Measurements from ENCODE around the gene NAXD. TPM values are rescaled to one million over a fixed set of nuclear protein-coding genes. Genes with fewer than 3 reads are reported as not detected.
"Not testable (repeated sequence)": the region's sequence is repeated elsewhere in the genome, so short reads cannot be mapped to it uniquely, and the experiment has no call there.

Gene NAXD
- total RNA-seq, 2 donors from 2014 or later, result 23.4 to 27.5 TPM

DNA sequence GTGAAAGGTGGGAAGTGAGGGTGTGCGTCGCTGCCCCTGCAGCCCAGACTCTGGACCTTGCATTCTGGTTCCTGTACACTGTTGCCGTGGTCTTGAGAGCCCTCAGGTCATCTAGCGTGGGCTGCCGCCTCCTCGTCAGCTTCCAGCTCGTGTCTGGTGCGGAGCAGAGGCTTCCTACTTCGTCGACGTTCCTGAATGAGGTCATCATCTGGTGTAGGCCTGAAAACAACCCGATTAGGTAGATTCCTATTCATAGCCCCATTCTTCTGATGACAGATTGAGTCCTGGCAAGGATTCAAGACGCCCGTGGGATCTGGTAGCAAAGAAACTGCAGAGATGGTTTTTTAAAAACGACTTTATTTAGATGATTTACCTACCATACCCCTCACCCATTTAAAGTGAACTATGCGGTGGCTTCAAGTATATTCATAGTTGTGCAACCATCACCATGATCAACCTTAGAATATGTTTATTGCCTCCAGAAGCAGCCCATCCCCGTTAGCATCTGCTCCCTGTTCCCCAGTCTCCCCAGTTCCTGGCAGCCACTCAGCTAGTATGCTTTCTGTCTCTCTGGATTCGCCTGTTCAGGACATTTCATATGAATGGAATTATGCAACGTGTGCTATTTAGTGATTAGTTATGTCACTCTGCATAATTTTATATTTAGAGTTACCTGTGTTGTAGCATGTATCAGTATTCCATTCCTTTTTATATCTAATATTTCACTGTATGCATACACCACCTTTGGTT lies 13.8 kb downstream of the NAXD start:
- intact Hi-C loops (cut with DNase I), result no loop called here
- Histone ChIP-seq H3K9me3 (no peaks in the 10 kb centered on the region), H3K27me3 (no peaks in the 10 kb centered on the region), H3K4me3 (no peak overlapping the region), H3K4me1 (peaks cover 7% of the 10 kb centered on the region), H3K36me3 (replicated peaks in 1 of 2; ENCODE audit: insufficient read depth in 1 of 2, low read depth in 2 of 2) (peaks cover 0 to 5% of the 10 kb centered on the region in 2 donors), H3K27ac (peak overlapping the region in 1 of 4 donors; percentile 24)
- TF ChIP-seq, protein P1, sequence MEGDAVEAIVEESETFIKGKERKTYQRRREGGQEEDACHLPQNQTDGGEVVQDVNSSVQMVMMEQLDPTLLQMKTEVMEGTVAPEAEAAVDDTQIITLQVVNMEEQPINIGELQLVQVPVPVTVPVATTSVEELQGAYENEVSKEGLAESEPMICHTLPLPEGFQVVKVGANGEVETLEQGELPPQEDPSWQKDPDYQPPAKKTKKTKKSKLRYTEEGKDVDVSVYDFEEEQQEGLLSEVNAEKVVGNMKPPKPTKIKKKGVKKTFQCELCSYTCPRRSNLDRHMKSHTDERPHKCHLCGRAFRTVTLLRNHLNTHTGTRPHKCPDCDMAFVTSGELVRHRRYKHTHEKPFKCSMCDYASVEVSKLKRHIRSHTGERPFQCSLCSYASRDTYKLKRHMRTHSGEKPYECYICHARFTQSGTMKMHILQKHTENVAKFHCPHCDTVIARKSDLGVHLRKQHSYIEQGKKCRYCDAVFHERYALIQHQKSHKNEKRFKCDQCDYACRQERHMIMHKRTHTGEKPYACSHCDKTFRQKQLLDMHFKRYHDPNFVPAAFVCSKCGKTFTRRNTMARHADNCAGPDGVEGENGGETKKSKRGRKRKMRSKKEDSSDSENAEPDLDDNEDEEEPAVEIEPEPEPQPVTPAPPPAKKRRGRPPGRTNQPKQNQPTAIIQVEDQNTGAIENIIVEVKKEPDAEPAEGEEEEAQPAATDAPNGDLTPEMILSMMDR (IDR thresholded peaks at IDR 0.05), result no peak
- TF ChIP-seq POLR2A (IDR thresholded peaks at IDR 0.05), result no peak
- peak in 1 of 4 donors; percentile 24 for DNase-seq
- WGBS, 2 donors, result 74 to 83% methylated on average over 19 of the region's 19 CpGs
- no peak for ATAC-seq

DNA sequence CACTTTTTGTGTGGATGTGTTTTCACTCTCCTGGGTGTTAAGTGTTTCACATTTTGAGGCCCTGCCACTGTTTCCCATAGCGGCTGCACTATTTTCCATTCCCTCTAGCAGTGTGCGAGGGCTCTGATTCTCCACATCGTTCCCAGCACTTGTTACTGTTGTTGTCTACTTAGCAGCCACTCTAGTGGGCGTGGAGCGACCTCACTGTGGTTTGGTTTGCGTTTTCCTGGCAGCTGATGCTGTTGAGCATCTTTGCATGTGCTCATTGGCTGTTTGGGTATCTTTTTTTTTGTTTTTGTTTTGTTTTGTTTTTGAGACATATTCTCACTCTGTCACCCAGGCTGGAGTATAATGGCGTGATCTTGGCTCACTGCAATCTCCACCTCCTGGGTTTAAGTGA lies 14.4 kb downstream of the NAXD start:
- Histone ChIP-seq H3K27ac (no peak overlapping the region), H3K36me3 (replicated peaks in 1 of 2; ENCODE audit: insufficient read depth in 1 of 2, low read depth in 2 of 2) (peaks cover 0 to 8% of the 10 kb centered on the region in 2 donors), H3K27me3 (no peaks in the 10 kb centered on the region), H3K9me3 (no peaks in the 10 kb centered on the region), H3K4me3 (no peak overlapping the region), H3K4me1 (peaks cover 7% of the 10 kb centered on the region)
- peak in 1 of 4 donors; percentile 5 for DNase-seq
- WGBS, 2 donors, result 87 to 94% methylated on average over 7 of the region's 7 CpGs
- intact Hi-C loops (cut with DNase I), result no loop called here
- no peak for ATAC-seq
- TF ChIP-seq, protein P1 (IDR thresholded peaks at IDR 0.05), result no peak
- TF ChIP-seq POLR2A (IDR thresholded peaks at IDR 0.05), result no peak

DNA sequence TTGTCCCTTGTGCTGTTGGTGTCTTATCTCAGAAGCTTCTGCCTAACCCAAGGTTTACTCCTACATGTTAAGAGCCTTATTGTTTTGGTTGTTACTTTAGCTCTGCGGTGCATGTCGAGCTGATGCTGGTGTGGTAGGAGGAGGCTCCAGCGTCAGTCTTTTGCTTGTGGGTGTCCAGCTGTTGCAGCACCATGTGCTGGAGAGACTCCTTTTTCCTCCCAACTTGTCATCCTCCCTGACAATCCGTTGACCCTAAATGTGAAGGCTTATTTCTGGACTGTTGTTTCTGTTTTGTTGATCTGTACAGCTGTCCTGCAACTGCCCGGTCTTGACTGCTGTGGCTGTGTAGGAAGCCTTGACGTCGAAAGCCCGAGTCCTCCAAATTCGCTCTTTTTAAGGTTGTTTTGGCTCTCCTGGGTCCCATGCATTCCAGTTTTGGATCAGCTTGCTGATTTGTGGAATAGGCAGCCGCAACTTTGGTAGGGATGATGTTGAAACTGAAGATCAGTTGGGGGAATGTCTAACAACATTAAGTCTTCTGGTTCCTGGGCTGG lies 15.3 kb downstream of the NAXD start:
- Histone ChIP-seq H3K4me1 (peaks cover 4% of the 10 kb centered on the region), H3K4me3 (no peak overlapping the region), H3K9me3 (no peaks in the 10 kb centered on the region), H3K36me3 (replicated peaks in 1 of 2; ENCODE audit: insufficient read depth in 1 of 2, low read depth in 2 of 2) (peaks cover 6 to 17% of the 10 kb centered on the region in 2 donors), H3K27me3 (no peaks in the 10 kb centered on the region), H3K27ac (no peak overlapping the region)
- no peak for DNase-seq
- WGBS, 2 donors, result 80 to 87% methylated on average over 10 of the region's 10 CpGs
- intact Hi-C loops (cut with DNase I), result no loop called here
- TF ChIP-seq POLR2A (IDR thresholded peaks at IDR 0.05), result no peak
- TF ChIP-seq, protein P1 (IDR thresholded peaks at IDR 0.05), result no peak
- ATAC-seq, result peak; percentile 19

DNA sequence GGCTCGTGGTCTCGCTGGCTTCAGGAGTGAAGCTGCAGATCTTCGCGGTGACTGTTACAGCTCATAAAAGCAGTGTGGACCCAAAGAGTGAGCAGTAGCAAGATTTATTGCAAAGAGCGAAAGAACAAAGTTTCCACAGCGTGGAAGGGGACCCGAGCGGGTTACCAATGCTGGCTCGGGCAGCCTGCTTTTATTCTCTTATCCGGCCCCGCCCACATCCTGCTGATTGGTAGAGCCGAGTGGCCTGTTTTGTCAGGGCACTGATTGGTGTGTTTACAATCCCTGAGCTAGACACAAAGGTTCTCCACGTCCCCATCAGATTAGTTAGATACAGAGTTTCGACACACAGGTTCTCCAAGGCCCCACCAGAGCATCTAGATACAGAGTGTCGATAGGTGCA lies 16.9 kb downstream of the NAXD start:
- H3K27ac ChIP-seq; H3K4me3 ChIP-seq; H3K27me3 ChIP-seq; H3K4me1 ChIP-seq; ATAC-seq; intact Hi-C loops (cut with DNase I); H3K9me3 ChIP-seq; DNase-seq: not testable (repeated sequence)
- WGBS, 2 donors, result 85 to 97% methylated on average over 12 to 15 of the region's 15 CpGs
- H3K36me3 ChIP-seq (replicated peaks in 1 of 2; ENCODE audit: insufficient read depth in 1 of 2, low read depth in 2 of 2), result peaks cover 9 to 33% of the 10 kb centered on the region in 2 donors

DNA sequence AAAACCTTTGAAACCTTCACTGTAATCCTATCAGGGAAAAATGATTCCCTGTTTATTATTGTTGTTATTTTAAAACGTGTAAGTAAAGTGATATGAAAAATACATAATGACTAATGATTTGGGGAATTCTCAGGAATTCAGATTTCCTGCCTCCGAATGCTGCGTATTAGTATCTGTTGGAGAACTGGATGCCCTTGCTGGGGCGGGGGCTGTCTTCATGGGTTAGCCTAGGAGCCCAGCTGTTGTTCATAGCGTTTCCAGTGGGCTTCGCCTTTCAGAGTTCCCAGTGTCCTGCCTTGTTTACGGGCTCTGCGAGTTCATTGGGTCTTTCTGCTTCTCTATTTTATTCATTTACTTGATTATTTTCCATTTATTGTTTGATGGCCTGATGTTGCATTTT lies 18.4 kb downstream of the NAXD start:
- DNase-seq (no peak), ATAC-seq (no peak)
- H3K27ac ChIP-seq, result no peak overlapping the region
- H3K36me3 ChIP-seq (replicated peaks in 1 of 2; ENCODE audit: insufficient read depth in 1 of 2, low read depth in 2 of 2), result peaks cover 9 to 35% of the 10 kb centered on the region in 2 donors
- H3K4me1 ChIP-seq, result no peaks in the 10 kb centered on the region
- no peaks in the 10 kb centered on the region for H3K9me3 ChIP-seq
- intact Hi-C loops (cut with DNase I), result no loop called here
- no peak overlapping the region for H3K4me3 ChIP-seq
- TF ChIP-seq POLR2A (IDR thresholded peaks at IDR 0.05), result no peak
- TF ChIP-seq, protein P1 (IDR thresholded peaks at IDR 0.05), result no peak
- WGBS, 2 donors, result 83 to 85% methylated on average over 8 of the region's 8 CpGs
- no peaks in the 10 kb centered on the region for H3K27me3 ChIP-seq

Measured in body of pancreas (tissue), 4 donors.